Activated naive CD4-positive, alpha-beta T cell treated with anti-CD3 and anti-CD28 coated beads for 36 hours (primary cell): ENCODE measurements around the gene ALPK3. TPM values are rescaled to one million over a fixed set of nuclear protein-coding genes. Genes with fewer than 3 reads are reported as not detected.
"Not testable (repeated sequence)": the region's sequence is repeated elsewhere in the genome, so short reads cannot be mapped to it uniquely, and the experiment has no call there.

Experiments used
- CTCF ChIA-PET: fragments of 350-600 bp; sonication (Branson Sonifier 250); formaldehyde crosslinking; loops from one replicate; lab custom pipeline; 2021; ENCODE audit warnings: antibody characterized with exemption; lab: Charles Lee
- DNase-seq: peaks from one replicate; pipeline ENCODE4 v3.0.0-alpha.2; 2020
- H3K27ac Mint-ChIP-seq: one replicate; pipeline ENCODE4 v1.8.0; 2021; ENCODE audit warnings: mild to moderate bottlenecking, mixed read lengths
- H3K27me3 Mint-ChIP-seq: one replicate; pipeline ENCODE4 v1.8.0; 2021; ENCODE audit warnings: low read depth, mixed read lengths
- H3K36me3 Mint-ChIP-seq: one replicate; pipeline ENCODE4 v1.8.0; 2021; ENCODE audit warnings: low read depth, mixed read lengths
- H3K4me1 Mint-ChIP-seq: one replicate; pipeline ENCODE4 v1.8.0; 2021; ENCODE audit warnings: low read depth, mixed read lengths
- H3K4me3 Mint-ChIP-seq: one replicate; pipeline ENCODE4 v1.8.0; 2021; ENCODE audit warnings: mild to moderate bottlenecking, moderate library complexity, mixed read lengths
- H3K9me3 Mint-ChIP-seq: one replicate; pipeline ENCODE4 v1.8.0; 2021; ENCODE audit warnings: mixed read lengths
- intact Hi-C: fragments of 100-400 bp; cut with micrococcal nuclease; formaldehyde crosslinking; loops from one replicate; pipeline ENCODE4 v1.15.1; 2023
- total RNA-seq, 2 experiments: library from RNA; stranded (reverse); gene quantifications; one replicate each; pipeline ENCODE4 v1.2.3, GENCODE V29; 2021

Gene ALPK3
- total RNA-seq, 2 experiments from 2014 or later, result 0.02 to 0.05 TPM

DNA sequence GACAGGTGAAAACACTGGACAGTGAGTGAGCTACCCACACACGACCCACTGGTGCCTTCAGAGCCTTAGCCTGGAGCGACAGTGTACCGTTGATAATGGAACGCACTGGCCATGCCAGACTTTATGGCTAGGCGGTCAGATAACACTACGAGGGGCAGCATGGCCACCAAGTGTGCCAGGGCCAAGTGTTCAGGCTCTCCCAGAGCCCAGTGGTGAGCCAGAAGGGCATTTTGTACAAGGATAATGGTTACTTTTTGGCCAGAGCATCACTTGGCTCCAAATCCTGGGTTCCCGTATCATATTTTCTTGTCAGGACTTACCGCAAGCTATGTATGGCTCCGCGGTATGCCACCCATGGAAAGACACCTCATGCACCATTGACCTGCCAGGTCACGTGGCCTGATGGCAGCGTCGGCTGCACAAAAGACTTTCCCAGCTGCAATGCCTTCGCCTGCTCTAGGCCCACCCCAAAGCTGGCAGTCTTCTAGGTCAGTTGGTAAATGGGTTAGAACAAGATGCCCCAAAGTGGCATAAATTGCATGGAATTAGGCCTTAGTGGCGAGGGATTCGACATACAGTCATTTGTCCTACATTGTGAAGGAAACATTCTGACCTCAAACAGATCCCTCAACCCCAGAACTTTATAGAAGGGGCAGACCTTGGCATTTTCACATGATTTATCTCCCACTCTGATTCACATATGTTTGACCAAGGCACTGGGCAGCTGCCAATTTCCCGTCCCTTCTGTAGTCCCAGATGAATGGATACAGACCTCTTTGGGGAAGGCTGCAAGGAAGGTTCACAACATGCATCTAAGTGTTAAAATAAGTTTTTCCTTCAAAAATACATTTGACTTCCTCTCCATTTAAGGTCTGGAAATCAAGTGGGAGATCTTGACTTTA lies 55.1 kb downstream of the ALPK3 start:
- Mint-ChIP-seq H3K4me3 (no peak overlapping the region), H3K4me1 (no peaks in the 10 kb centered on the region), H3K27ac (no peak overlapping the region), H3K36me3 (no peaks in the 10 kb centered on the region), H3K9me3 (no peaks in the 10 kb centered on the region), H3K27me3 (no peaks in the 10 kb centered on the region)
- intact Hi-C loops, result no loop called here
- CTCF ChIA-PET, result interaction anchor here (0.7 to 1.6 kb wide), 3 partner anchors 9 to 274 kb away, joined by 3 to 5 read pairs (median 3); no protein-coding TSS in a partner anchor
- no peak for DNase-seq

DNA sequence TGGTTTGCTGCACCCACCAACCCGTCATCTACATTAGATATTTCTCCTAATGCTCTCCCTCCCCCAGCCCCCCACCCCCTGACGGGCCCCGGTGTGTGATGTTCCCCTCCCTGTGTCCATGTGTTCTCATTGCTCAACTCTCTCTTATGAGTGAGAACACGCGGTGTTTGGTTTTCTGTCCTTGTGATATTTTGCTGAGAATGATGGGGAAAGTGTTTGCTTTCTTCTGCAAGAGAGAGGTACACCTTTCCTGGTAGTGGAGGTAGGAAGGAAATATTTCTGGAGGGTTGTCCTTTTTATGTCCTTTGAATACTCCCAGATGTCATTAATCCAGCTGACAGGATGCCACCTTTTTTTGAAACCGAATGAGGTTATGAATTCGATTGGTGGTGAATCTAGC lies 56.8 kb downstream of the ALPK3 start:
- intact Hi-C loops, result no loop called here
- CTCF ChIA-PET, result interaction anchor here (0.7 kb wide), 1 partner anchor 41 kb away, joined by 3 read pairs; no protein-coding TSS in a partner anchor
- Mint-ChIP-seq H3K36me3 (no peaks in the 10 kb centered on the region), H3K27me3 (no peaks in the 10 kb centered on the region), H3K4me3 (no peak overlapping the region), H3K4me1 (no peaks in the 10 kb centered on the region), H3K27ac (no peak overlapping the region), H3K9me3 (no peaks in the 10 kb centered on the region)
- no peak for DNase-seq

- no peaks in the 10 kb centered on the region for H3K9me3 Mint-ChIP-seq
- H3K4me3 Mint-ChIP-seq, result no peak overlapping the region
- H3K27ac Mint-ChIP-seq, result no peak overlapping the region
- CTCF ChIA-PET, result no interaction called here
- intact Hi-C loops, result no loop called here
- H3K27me3 Mint-ChIP-seq, result no peaks in the 10 kb centered on the region
- H3K36me3 Mint-ChIP-seq, result no peaks in the 10 kb centered on the region
- no peak for DNase-seq
- no peaks in the 10 kb centered on the region for H3K4me1 Mint-ChIP-seq
These were observed 58.0 kb downstream of the ALPK3 start for GRCh38 chr15:84874981-84875699.

DNA sequence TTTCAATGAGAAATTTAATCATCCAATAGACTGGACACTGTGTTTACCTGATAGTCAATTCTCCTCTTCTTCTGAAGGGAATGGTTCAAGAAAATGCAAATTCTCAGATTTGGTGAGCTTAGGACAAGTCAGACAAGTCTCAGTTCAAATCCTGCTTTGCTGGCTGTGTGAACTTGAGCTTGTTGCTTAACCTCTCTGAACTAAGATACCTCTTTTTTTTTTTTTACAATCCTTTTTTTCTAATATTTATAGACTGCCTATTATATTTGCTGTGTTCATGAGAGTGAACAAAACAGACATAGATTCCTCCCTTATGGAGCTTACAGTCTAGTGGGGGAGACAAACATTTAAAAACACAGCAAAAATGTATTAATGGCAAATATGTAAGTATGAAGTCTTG lies 59.1 kb downstream of the ALPK3 start:
- CTCF ChIA-PET, result interaction anchor here (0.6 to 2.0 kb wide), 8 partner anchors 11 to 281 kb away, joined by 3 to 11 read pairs (median 4); no protein-coding TSS in a partner anchor

GRCh38 chr15:84877701-84878100 lies 60.5 kb downstream of the ALPK3 start:
- H3K27ac Mint-ChIP-seq, H3K9me3 Mint-ChIP-seq, DNase-seq, H3K4me1 Mint-ChIP-seq, H3K36me3 Mint-ChIP-seq, H3K4me3 Mint-ChIP-seq, H3K27me3 Mint-ChIP-seq: not testable (repeated sequence)
- CTCF ChIA-PET, result interaction anchor here (0.7 to 2.0 kb wide), 14 partner anchors 13 to 1228 kb away, joined by 3 to 11 read pairs (median 4); partner anchors contain the start of gene WDR73
- intact Hi-C loops, result loop anchor here (1.0 kb wide), 4 partner anchors 51 to 289 kb away; partner anchors contain the start of gene WDR73

More for the DNA sequence above, 59.1 kb downstream of the ALPK3 start:
- H3K36me3 Mint-ChIP-seq, result no peaks in the 10 kb centered on the region
- H3K4me3 Mint-ChIP-seq, result no peak overlapping the region
- H3K27me3 Mint-ChIP-seq, result no peaks in the 10 kb centered on the region
- H3K27ac Mint-ChIP-seq, result no peak overlapping the region
- no peaks in the 10 kb centered on the region for H3K9me3 Mint-ChIP-seq
- DNase-seq, result no peak
- H3K4me1 Mint-ChIP-seq, result no peaks in the 10 kb centered on the region
- intact Hi-C loops, result no loop called here

- intact Hi-C loops, result loop anchor here (1.0 kb wide), 4 partner anchors 50 to 290 kb away; partner anchors contain the start of gene WDR73
- no peaks in the 10 kb centered on the region for H3K4me1 Mint-ChIP-seq
- H3K36me3 Mint-ChIP-seq, result no peaks in the 10 kb centered on the region
- H3K27me3 Mint-ChIP-seq, result no peaks in the 10 kb centered on the region
- CTCF ChIA-PET, result interaction anchor here (0.7 to 2.0 kb wide), 11 partner anchors 14 to 291 kb away, joined by 3 to 11 read pairs (median 4); partner anchors contain the start of gene WDR73
- no peak overlapping the region for H3K27ac Mint-ChIP-seq
- no peaks in the 10 kb centered on the region for H3K9me3 Mint-ChIP-seq
- DNase-seq, result peak; percentile 86
- no peak overlapping the region for H3K4me3 Mint-ChIP-seq
These were observed 61.3 kb downstream of the ALPK3 start for GRCh38 chr15:84878504-84878903.

DNA sequence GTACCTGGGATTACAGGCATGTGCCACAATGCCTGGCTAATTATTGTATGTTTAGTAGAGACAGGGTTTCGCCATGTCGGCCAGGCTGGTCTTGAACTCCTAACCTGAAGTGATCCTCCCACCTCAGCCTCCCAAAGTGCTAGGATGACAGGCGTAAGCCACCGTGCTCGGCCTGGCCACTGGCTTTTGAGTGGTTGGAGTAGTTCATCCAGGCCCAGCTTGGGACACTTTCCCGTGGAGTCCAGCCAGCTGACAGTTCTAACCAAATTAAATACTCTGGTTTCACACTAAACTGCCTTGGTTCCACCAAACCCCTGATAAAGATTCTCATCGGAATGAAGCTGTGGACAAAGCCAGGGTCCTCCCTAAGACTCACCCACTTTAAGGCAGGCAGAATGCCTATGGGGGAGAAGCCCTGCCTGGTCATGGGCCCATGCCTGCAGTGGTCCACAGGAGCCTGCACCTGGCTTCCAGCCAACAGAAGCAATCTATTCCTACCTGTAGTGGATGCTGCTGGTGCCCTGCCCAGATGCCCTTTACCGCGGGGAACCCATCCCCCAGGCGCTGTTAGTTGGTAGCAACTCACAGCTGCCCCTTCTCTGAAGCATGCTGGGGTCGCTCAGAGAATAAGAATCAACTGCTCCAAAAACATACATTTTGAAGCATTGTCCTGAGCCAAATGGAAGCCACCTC lies 62.1 kb downstream of the ALPK3 start:
- Mint-ChIP-seq H3K36me3 (no peaks in the 10 kb centered on the region), H3K27me3 (no peaks in the 10 kb centered on the region), H3K27ac (no peak overlapping the region), H3K9me3 (no peaks in the 10 kb centered on the region), H3K4me1 (no peaks in the 10 kb centered on the region), H3K4me3 (no peak overlapping the region)
- CTCF ChIA-PET, result interaction anchor here (1.0 to 1.6 kb wide), 5 partner anchors 15 to 280 kb away, joined by 3 to 10 read pairs (median 4); no protein-coding TSS in a partner anchor
- no peak for DNase-seq
- intact Hi-C loops, result no loop called here

DNA sequence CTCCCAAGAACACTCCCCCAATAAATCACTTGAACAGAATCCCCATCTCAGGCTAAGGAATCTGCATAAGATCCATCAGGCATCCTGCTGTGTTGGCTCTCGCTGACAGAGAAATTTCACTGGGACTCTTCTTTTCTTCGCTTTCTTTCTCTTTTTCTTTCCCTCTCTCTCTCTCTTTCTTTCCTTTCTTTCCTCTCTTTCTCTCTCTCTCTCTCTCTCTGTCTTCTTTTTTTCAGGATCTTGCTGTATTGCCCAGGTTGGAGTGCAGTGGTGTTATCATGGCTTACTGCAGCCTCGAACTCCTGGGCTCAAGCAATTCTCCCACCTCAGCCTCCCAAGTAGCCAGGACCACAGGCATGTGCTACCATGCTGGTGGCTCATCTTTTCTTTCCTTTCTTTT lies 62.9 kb downstream of the ALPK3 start:
- intact Hi-C loops, result no loop called here
- H3K9me3 Mint-ChIP-seq, result no peaks in the 10 kb centered on the region
- H3K4me3 Mint-ChIP-seq, result no peak overlapping the region
- no peaks in the 10 kb centered on the region for H3K4me1 Mint-ChIP-seq
- DNase-seq, result no peak
- H3K27ac Mint-ChIP-seq, result no peak overlapping the region
- no peaks in the 10 kb centered on the region for H3K36me3 Mint-ChIP-seq
- CTCF ChIA-PET, result interaction anchor here (1.0 kb wide), 1 partner anchor 281 kb away, joined by 5 read pairs; no protein-coding TSS in a partner anchor
- no peaks in the 10 kb centered on the region for H3K27me3 Mint-ChIP-seq

DNA sequence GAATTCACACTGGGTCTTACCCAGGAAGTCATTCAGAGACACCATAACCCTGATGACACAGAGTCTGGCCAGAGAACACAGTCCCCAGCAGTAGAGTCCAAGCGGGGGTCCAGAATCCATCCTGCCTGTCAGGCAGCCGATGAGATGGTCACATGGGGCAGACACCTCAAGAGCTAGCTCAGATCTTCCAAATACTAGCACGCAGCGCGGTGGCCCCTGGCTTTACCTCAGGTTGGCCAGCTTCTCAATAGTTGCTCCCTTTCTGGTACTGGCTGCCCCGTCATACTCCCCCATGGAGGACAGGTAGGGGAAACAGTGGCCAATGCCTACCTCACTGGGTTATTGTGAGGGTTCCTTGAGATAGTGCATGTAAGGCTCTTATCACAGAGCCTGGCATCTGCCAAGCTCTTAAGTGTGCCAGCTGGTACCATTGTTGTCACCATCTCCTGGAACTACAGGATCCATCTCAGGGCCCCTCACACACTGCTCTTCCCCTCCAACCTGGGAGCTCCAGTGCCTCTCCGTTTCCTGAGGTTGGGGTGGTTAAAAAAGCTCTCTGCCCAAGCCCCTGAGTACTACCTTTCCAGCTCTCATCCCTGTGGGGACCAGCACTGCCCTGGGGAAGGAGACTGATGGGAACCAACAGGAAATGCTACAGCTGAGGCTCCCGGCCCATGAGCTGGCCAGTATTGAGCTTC lies 63.8 kb downstream of the ALPK3 start:
- Mint-ChIP-seq H3K36me3 (no peaks in the 10 kb centered on the region), H3K4me1 (no peaks in the 10 kb centered on the region), H3K4me3 (no peak overlapping the region), H3K27ac (no peak overlapping the region), H3K9me3 (no peaks in the 10 kb centered on the region), H3K27me3 (no peaks in the 10 kb centered on the region)
- CTCF ChIA-PET, result interaction anchor here (0.6 to 1.4 kb wide), 3 partner anchors 10 to 225 kb away, joined by 3 to 5 read pairs (median 4); no protein-coding TSS in a partner anchor
- DNase-seq, result no peak
- intact Hi-C loops, result no loop called here

GRCh38 chr15:84881520-84881830 lies 64.3 kb downstream of the ALPK3 start:
- CTCF ChIA-PET, result interaction anchor here (1.3 to 1.4 kb wide), 2 partner anchors 10 to 226 kb away, joined by 3 to 5 read pairs; no protein-coding TSS in a partner anchor
- intact Hi-C loops, result no loop called here
- DNase-seq, result no peak
- no peaks in the 10 kb centered on the region for H3K27me3 Mint-ChIP-seq
- H3K4me1 Mint-ChIP-seq, result no peaks in the 10 kb centered on the region
- H3K27ac Mint-ChIP-seq, result no peak overlapping the region
- no peaks in the 10 kb centered on the region for H3K36me3 Mint-ChIP-seq
- no peaks in the 10 kb centered on the region for H3K9me3 Mint-ChIP-seq
- no peak overlapping the region for H3K4me3 Mint-ChIP-seq

DNA sequence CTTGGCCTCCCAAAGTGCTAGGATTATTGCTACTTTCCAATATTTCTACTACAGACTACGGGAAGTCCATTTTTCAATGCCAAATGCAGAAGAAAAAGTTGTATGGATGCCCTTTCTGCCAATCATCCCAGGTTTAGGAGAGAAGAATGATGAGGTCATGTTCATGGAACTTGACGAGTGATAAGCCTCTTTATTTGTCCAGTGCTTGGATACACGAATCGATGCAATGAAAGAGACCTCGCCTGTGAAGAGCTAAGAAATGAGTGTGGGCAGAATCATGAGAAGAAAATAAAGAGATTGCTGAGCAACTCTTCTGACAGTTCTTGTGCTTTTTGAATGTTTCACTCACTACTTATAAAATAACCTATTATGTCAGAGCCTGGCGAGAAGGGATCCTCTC lies 66.3 kb downstream of the ALPK3 start:
- intact Hi-C loops, result no loop called here
- Mint-ChIP-seq H3K27me3 (no peaks in the 10 kb centered on the region), H3K4me1 (no peaks in the 10 kb centered on the region), H3K27ac (no peak overlapping the region), H3K9me3 (no peaks in the 10 kb centered on the region), H3K36me3 (no peaks in the 10 kb centered on the region), H3K4me3 (no peak overlapping the region)
- no peak for DNase-seq
- CTCF ChIA-PET, result interaction anchor here (1.2 to 1.5 kb wide), 2 partner anchors 160 to 297 kb away, joined by 3 to 6 read pairs; no protein-coding TSS in a partner anchor
